Measurements from ENCODE around the gene OSBPL2. TPM values are rescaled to one million over a fixed set of nuclear protein-coding genes. Genes with fewer than 3 reads are reported as not detected.

The OSBPL2 gene
- total RNA-seq, 1 donor from 2014 or later: 56.7 TPM

GRCh38 chr20:62235001-62235776 lies 3.1 kb upstream of the OSBPL2 start:
- no peaks in the 10 kb centered on the region for H3K9me3 Mint-ChIP-seq (ENCODE audit: low read depth)
- TF ChIP-seq, protein P1, sequence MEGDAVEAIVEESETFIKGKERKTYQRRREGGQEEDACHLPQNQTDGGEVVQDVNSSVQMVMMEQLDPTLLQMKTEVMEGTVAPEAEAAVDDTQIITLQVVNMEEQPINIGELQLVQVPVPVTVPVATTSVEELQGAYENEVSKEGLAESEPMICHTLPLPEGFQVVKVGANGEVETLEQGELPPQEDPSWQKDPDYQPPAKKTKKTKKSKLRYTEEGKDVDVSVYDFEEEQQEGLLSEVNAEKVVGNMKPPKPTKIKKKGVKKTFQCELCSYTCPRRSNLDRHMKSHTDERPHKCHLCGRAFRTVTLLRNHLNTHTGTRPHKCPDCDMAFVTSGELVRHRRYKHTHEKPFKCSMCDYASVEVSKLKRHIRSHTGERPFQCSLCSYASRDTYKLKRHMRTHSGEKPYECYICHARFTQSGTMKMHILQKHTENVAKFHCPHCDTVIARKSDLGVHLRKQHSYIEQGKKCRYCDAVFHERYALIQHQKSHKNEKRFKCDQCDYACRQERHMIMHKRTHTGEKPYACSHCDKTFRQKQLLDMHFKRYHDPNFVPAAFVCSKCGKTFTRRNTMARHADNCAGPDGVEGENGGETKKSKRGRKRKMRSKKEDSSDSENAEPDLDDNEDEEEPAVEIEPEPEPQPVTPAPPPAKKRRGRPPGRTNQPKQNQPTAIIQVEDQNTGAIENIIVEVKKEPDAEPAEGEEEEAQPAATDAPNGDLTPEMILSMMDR (IDR thresholded peaks at IDR 0.05; ENCODE audit: unreplicated experiment): no peak
- DNase-seq (ENCODE audit: low spot score, unreplicated experiment): no peak
- peaks cover 13% of the 10 kb centered on the region for H3K4me1 Mint-ChIP-seq (ENCODE audit: low read depth)
- H3K4me3 Mint-ChIP-seq (ENCODE audit: low read depth): no peak overlapping the region
- H3K27me3 Mint-ChIP-seq: peaks cover 3% of the 10 kb centered on the region
- peaks cover 2% of the 10 kb centered on the region for H3K36me3 Mint-ChIP-seq (ENCODE audit: insufficient read depth)
- H3K27ac Mint-ChIP-seq: no peak overlapping the region

DNA sequence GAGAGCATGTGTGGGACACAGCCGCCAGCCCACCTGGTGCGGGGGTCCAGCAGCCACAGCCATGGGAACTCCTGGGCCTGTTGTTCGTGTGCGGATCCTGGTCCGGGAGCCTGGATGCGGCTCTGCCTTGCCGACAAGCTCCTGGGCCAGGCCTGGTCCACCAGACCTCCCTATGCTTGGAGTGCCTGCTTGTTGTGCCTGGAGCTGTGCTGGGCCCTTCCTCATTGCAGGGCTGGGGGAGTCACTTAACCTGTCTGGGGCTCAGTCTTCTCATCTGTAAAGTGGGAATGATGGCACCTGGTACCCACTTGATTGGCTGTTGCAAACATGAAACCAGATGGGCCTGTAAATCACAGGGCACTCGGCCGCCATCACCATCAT lies 2.6 kb upstream of the OSBPL2 start:
- DNase-seq (ENCODE audit: low spot score, unreplicated experiment): no peak
- TF ChIP-seq, protein P1 (IDR thresholded peaks at IDR 0.05; ENCODE audit: unreplicated experiment): no peak
- Mint-ChIP-seq H3K9me3 (ENCODE audit: low read depth) (no peaks in the 10 kb centered on the region), H3K27me3 (peaks cover 3% of the 10 kb centered on the region), H3K4me3 (ENCODE audit: low read depth) (no peak overlapping the region), H3K4me1 (ENCODE audit: low read depth) (peaks cover 13% of the 10 kb centered on the region), H3K27ac (no peak overlapping the region), H3K36me3 (ENCODE audit: insufficient read depth) (peaks cover 2% of the 10 kb centered on the region)

DNA sequence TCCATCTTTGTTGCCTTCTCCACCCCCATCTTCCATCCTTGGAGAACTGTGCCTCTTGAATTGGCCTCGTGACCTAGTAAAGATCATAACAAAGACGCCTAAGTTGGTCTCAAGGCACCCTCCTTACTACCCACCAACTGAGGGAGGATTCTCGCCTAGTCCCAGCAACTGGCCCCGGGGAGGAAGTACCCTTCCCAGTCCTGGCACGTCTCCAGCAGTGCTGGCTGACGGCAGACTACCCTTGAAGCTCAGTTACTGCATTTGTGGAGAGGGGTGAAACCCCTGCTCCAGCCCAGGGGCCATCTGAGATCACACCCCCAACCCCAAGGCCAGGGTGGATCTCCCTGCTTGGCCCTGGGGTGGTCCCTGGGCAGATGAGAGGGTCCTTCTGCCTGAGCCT lies 2.1 kb upstream of the OSBPL2 start:
- Mint-ChIP-seq H3K4me3 (ENCODE audit: low read depth) (no peak overlapping the region), H3K27me3 (peaks cover 3% of the 10 kb centered on the region), H3K9me3 (ENCODE audit: low read depth) (no peaks in the 10 kb centered on the region), H3K36me3 (ENCODE audit: insufficient read depth) (peaks cover 2% of the 10 kb centered on the region), H3K4me1 (ENCODE audit: low read depth) (peaks cover 13% of the 10 kb centered on the region), H3K27ac (no peak overlapping the region)
- no peak for DNase-seq (ENCODE audit: low spot score, unreplicated experiment)
- TF ChIP-seq, protein P1 (IDR thresholded peaks at IDR 0.05; ENCODE audit: unreplicated experiment): no peak

DNA sequence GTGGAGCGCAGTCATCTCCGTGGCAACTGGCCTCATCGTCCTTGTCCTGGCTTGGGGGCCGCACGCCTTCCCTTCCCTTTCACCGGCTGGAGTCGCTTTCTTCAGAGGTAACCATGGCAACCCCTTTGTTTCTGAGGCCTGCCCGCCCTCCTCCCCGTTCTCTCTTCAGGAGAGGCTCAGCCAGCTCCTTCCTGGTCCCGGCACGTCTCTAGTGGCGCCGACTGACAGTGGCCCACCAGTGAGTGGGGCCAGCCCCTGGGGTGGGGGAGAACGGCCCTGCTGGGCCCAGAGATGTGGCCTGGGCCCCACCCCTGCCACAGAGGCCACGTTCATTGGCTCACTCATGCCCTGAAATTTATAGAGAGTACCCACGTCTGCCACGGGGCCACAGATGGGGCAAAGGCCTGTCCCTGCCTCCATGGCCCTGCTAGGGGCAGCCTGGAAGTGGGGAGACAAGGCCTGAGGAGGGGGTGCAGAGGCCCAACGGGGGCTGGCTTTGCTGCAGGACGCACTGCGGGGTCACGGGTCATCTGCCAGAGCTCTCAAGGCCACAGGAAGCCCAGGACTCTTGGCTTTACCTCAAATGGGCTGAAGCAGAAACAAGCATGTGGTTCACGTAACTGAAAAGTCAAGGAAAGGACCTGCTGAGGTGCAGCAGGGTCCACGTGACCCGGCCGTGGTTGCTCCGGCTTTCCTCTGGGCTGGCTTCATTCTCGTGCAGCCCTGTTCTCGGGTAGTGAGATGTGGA lies 1.4 kb upstream of the OSBPL2 start:
- peaks cover 13% of the 10 kb centered on the region for H3K4me1 Mint-ChIP-seq (ENCODE audit: low read depth)

GRCh38 chr20:62237514-62237800 lies 864 bp upstream of the OSBPL2 start:
- Mint-ChIP-seq H3K4me1 (ENCODE audit: low read depth) (peaks cover 13% of the 10 kb centered on the region), H3K27me3 (peaks cover under 1% of the 10 kb centered on the region), H3K9me3 (ENCODE audit: low read depth) (no peaks in the 10 kb centered on the region), H3K27ac (peak overlapping the region; percentile 93), H3K4me3 (ENCODE audit: low read depth) (peak overlapping the region; percentile 67), H3K36me3 (ENCODE audit: insufficient read depth) (peaks cover 8% of the 10 kb centered on the region)
- TF ChIP-seq, protein P1 (IDR thresholded peaks at IDR 0.05; ENCODE audit: unreplicated experiment): no peak
- DNase-seq (ENCODE audit: low spot score, unreplicated experiment): no peak

More for the DNA sequence above, 1.4 kb upstream of the OSBPL2 start:
- Mint-ChIP-seq H3K9me3 (ENCODE audit: low read depth) (no peaks in the 10 kb centered on the region), H3K4me3 (ENCODE audit: low read depth) (no peak overlapping the region), H3K27ac (no peak overlapping the region), H3K36me3 (ENCODE audit: insufficient read depth) (peaks cover 6% of the 10 kb centered on the region), H3K27me3 (peaks cover 3% of the 10 kb centered on the region)
- TF ChIP-seq, protein P1 (IDR thresholded peaks at IDR 0.05; ENCODE audit: unreplicated experiment): no peak
- no peak for DNase-seq (ENCODE audit: low spot score, unreplicated experiment)
